H9 (cell line): ENCODE results near the gene IL17REL. TPM values are rescaled to one million over a fixed set of nuclear protein-coding genes. Genes with fewer than 3 reads are reported as not detected.

Experiments
- DNase-seq: peaks from one replicate; pipeline ENCODE4 v3.0.0-alpha.2; 2017
- H2AFZ ChIP-seq: one replicate; pipeline ENCODE4 v1.6.1; 2013; ENCODE audit warnings: mild to moderate bottlenecking, low read length, control low read depth, moderate library complexity
- H2AK5ac ChIP-seq: 2 replicates; pipeline ENCODE4 v1.6.1; 2013; ENCODE audit warnings: low read length, control low read depth, mixed read lengths; ENCODE audit not compliant: insufficient read length
- H2BK120ac ChIP-seq: one replicate; pipeline ENCODE4 v1.6.1; 2013; ENCODE audit warnings: low read depth, mild to moderate bottlenecking, low read length, control low read depth, inconsistent platforms; ENCODE audit not compliant: poor library complexity, severe bottlenecking
- H2BK12ac ChIP-seq: 2 replicates; pipeline ENCODE4 v1.6.1; 2013; ENCODE audit warnings: low read length, control low read depth, mixed read lengths, low read depth; ENCODE audit not compliant: insufficient read length
- H2BK15ac ChIP-seq: 2 replicates; pipeline ENCODE4 v1.6.1; 2013; ENCODE audit warnings: low read depth, low read length, control low read depth
- H2BK20ac ChIP-seq: one replicate; pipeline ENCODE4 v1.6.1; 2013; ENCODE audit warnings: low read depth, mild to moderate bottlenecking, low read length, control low read depth, inconsistent platforms; ENCODE audit not compliant: poor library complexity, severe bottlenecking
- H2BK5ac ChIP-seq: 2 replicates; pipeline ENCODE4 v1.6.1; 2013; ENCODE audit warnings: low read length, control low read depth, mixed read lengths; ENCODE audit not compliant: insufficient read length
- H3K14ac ChIP-seq: 2 replicates; pipeline ENCODE4 v1.6.1; 2013; ENCODE audit warnings: low read length, control low read depth; ENCODE audit not compliant: insufficient read depth
- H3K18ac ChIP-seq: 2 replicates; pipeline ENCODE4 v1.6.1; 2013; ENCODE audit warnings: low read depth, mild to moderate bottlenecking, mixed read lengths, low read length, control low read depth; ENCODE audit not compliant: insufficient read length
- H3K23ac ChIP-seq: 2 replicates; pipeline ENCODE4 v1.6.1; 2013; ENCODE audit warnings: low read length, control low read depth, mixed read lengths, low read depth; ENCODE audit not compliant: insufficient read length
- H3K23me2 ChIP-seq: 2 replicates; pipeline ENCODE4 v1.6.1; 2013; ENCODE audit warnings: low read depth, mild to moderate bottlenecking, mixed read lengths, low read length, control low read depth; ENCODE audit not compliant: insufficient read length, poor library complexity, severe bottlenecking
- H3K27ac ChIP-seq: 2 replicates; pipeline ENCODE4 v1.5.1; 2013; ENCODE audit warnings: low read length, control low read depth, mixed read lengths, low read depth; ENCODE audit not compliant: insufficient read length
- H3K27me3 ChIP-seq: 2 replicates; pipeline ENCODE4 v1.6.1; 2013; ENCODE audit warnings: low read length, control low read depth, inconsistent platforms; ENCODE audit not compliant: insufficient read depth
- H3K4ac ChIP-seq: 2 replicates; pipeline ENCODE4 v1.6.1; 2013; ENCODE audit warnings: low read depth, mild to moderate bottlenecking, control low read depth, inconsistent platforms, low read length, moderate library complexity
- H3K4me1 ChIP-seq: 2 replicates; pipeline ENCODE4 v1.6.1; 2013; ENCODE audit warnings: low read length, control low read depth, inconsistent platforms; ENCODE audit not compliant: insufficient read depth
- H3K4me2 ChIP-seq: 2 replicates; pipeline ENCODE4 v1.6.1; 2013; ENCODE audit warnings: low read length, control low read depth, mixed read lengths; ENCODE audit not compliant: insufficient read length, insufficient read depth
- H3K56ac ChIP-seq: 2 replicates; pipeline ENCODE4 v1.6.1; 2013; ENCODE audit warnings: low read depth, mild to moderate bottlenecking, mixed read lengths, low read length, control low read depth; ENCODE audit not compliant: insufficient read length
- H3K79me1 ChIP-seq: 2 replicates; pipeline ENCODE4 v1.6.1; 2013; ENCODE audit warnings: low read depth, mild to moderate bottlenecking, moderate library complexity, low read length, control low read depth, inconsistent platforms; ENCODE audit not compliant: insufficient read depth, poor library complexity, severe bottlenecking
- H3K79me2 ChIP-seq: 2 replicates; pipeline ENCODE4 v1.6.1; 2013; ENCODE audit warnings: low read length, control low read depth, inconsistent platforms; ENCODE audit not compliant: insufficient read depth
- H3K9ac ChIP-seq: 2 replicates; pipeline ENCODE4 v1.6.1; 2013; ENCODE audit warnings: low read length, control low read depth, mixed read lengths; ENCODE audit not compliant: insufficient read length; ENCODE audit errors: extremely low read depth
- H3K9me3 ChIP-seq: one replicate; pipeline ENCODE4 v1.6.1; 2013; ENCODE audit warnings: low read depth, low read length, inconsistent platforms; ENCODE audit not compliant: control insufficient read depth
- H3T11ph ChIP-seq: one replicate; pipeline ENCODE4 v1.6.1; 2013; ENCODE audit warnings: mild to moderate bottlenecking, low read length, control low read depth, inconsistent platforms
- H4K20me1 ChIP-seq: one replicate; pipeline ENCODE4 v1.6.1; 2013; ENCODE audit not compliant: control insufficient read depth, insufficient read length, insufficient read depth
- H4K5ac ChIP-seq: 2 replicates; pipeline ENCODE4 v1.6.1; 2013; ENCODE audit warnings: low read depth, mild to moderate bottlenecking, mixed read lengths, low read length, control low read depth; ENCODE audit not compliant: insufficient read length
- H4K8ac ChIP-seq: replicated peaks from 2 replicates; pipeline ENCODE4 v1.6.1; 2013; ENCODE audit warnings: low read length, control low read depth, mixed read lengths, low read depth; ENCODE audit not compliant: insufficient read length
- H4K91ac ChIP-seq: 2 replicates; pipeline ENCODE4 v1.6.1; 2013; ENCODE audit warnings: low read depth, mild to moderate bottlenecking, moderate library complexity, mixed read lengths, low read length, control low read depth; ENCODE audit not compliant: insufficient read length
- H3K27ac Mint-ChIP-seq, 3 experiments: 2 replicates in 2 of 3; 3 replicates in 1 of 3; pipeline ENCODE4 v1.8.0; 2020 to 2021; ENCODE audit warnings: mixed read lengths in 3 of 3, mild to moderate bottlenecking in 1 of 3, moderate library complexity in 1 of 3
- H3K27me3 Mint-ChIP-seq: 2 replicates; pipeline ENCODE4 v1.8.0; 2021; ENCODE audit warnings: low read depth, mild to moderate bottlenecking, moderate library complexity, mixed read lengths
- H3K36me3 Mint-ChIP-seq, 3 experiments: 2 replicates in 2 of 3; 3 replicates in 1 of 3; pipeline ENCODE4 v1.8.0; 2020 to 2021; ENCODE audit warnings: low read depth in 3 of 3, mixed read lengths in 3 of 3; ENCODE audit not compliant: insufficient read depth in 1 of 3
- H3K4me1 Mint-ChIP-seq, 2 experiments: 2 replicates each; pipeline ENCODE4 v1.8.0; 2020; ENCODE audit warnings: mixed read lengths in 2 of 2
- H3K4me3 Mint-ChIP-seq, 2 experiments: 2 replicates in 1 of 2; 3 replicates in 1 of 2; pipeline ENCODE4 v1.8.0; 2020 to 2021; ENCODE audit warnings: mild to moderate bottlenecking in 2 of 2, mixed read lengths in 2 of 2, moderate library complexity in 1 of 2
- H3K9me3 Mint-ChIP-seq, 2 experiments: 2 replicates in 1 of 2; 3 replicates in 1 of 2; pipeline ENCODE4 v1.8.0; 2020; ENCODE audit warnings: mild to moderate bottlenecking in 2 of 2, mixed read lengths in 2 of 2, moderate library complexity in 1 of 2
- CTCF ChIP-seq: fragments of 200-600 bp; sonication (generic); conservative IDR thresholded peaks from 3 replicates; pipeline ENCODE4 v1.8.0; 2021; ENCODE audit warnings: antibody characterized with exemption, mild to moderate bottlenecking
- WGBS: extraction: QIAGEN DNeasy Blood & Tissue Kit; methylation state at CpG from one replicate; pipeline ENCODE4 v1.1.7; 2013; ENCODE audit warnings: missing lambda C conversion rate, low lambda C conversion rate, mixed read lengths; ENCODE audit not compliant: insufficient read length; ENCODE audit errors: extremely low coverage; 5-methylcytosine and 5-hydroxymethylcytosine counted together
- total RNA-seq: library from RNA; stranded (reverse); gene quantifications from 2 replicates; pipeline ENCODE4 v1.2.1, GENCODE V29; 2021

Gene IL17REL
- total RNA-seq, 1 experiment from 2014 or later = 0.20 TPM

- Histone ChIP-seq H3K18ac (no peak overlapping the region), H3K9ac (no peak overlapping the region), H4K20me1 (no peaks in the 10 kb centered on the region), H2BK15ac (no peak overlapping the region), H3K9me3 (no peaks in the 10 kb centered on the region), H3K4me2 (no peak overlapping the region), H2BK5ac (no peak overlapping the region), H2BK20ac (no peak overlapping the region), H3K79me2 (no peaks in the 10 kb centered on the region), H3K56ac (no peak overlapping the region), H3K23ac (no peak overlapping the region), H3K27ac (no peak overlapping the region), H4K91ac (no peak overlapping the region), H4K8ac (no peak overlapping the region), H2AFZ (no peak overlapping the region), H2AK5ac (no peak overlapping the region), H3K23me2 (no peaks in the 10 kb centered on the region), H4K5ac (no peak overlapping the region), H2BK120ac (no peak overlapping the region), H2BK12ac (no peak overlapping the region), H3K27me3 (peaks cover 5% of the 10 kb centered on the region; the same call in 1 of the 2 replicates), H3T11ph (no peak overlapping the region), H3K14ac (no peak overlapping the region), H3K4ac (no peak overlapping the region), H3K79me1 (no peaks in the 10 kb centered on the region), H3K4me1 (no peaks in the 10 kb centered on the region)
- DNase-seq = no peak
- no peak overlapping the region for H3K27ac Mint-ChIP-seq
- WGBS = no CpG with 5 or more reads among the region's 16 CpGs
- H3K9me3 Mint-ChIP-seq = no peaks in the 10 kb centered on the region; a peak in 1 of 5 replicates
- peaks cover 28% of the 10 kb centered on the region for H3K27me3 Mint-ChIP-seq
- H3K4me1 Mint-ChIP-seq = peaks cover 11 to 30% of the 10 kb centered on the region in 2 experiments; a peak in 3 of 4 replicates
- H3K4me3 Mint-ChIP-seq = no peak overlapping the region; a peak in 1 of 5 replicates
- no peaks in the 10 kb centered on the region for H3K36me3 Mint-ChIP-seq
- no peak for TF ChIP-seq CTCF
Measured at GRCh38 chr22:50009251-50009650, 3.3 kb downstream of the IL17REL start.
